Fibroblast of villous mesenchyme (primary cell): Measurements from ENCODE around the gene CMTM3. TPM values are rescaled to one million over a fixed set of nuclear protein-coding genes. Genes with fewer than 3 reads are reported as not detected.

Experiments
- DNase-seq: peaks from one replicate; pipeline ENCODE4 v3.0.0-alpha.2; 2010; ENCODE audit warnings: low read depth
- H3K4me3 ChIP-seq: 2 replicates; pipeline ENCODE4 v1.5.1; 2011; ENCODE audit warnings: low read depth, mild to moderate bottlenecking, low read length
- total RNA-seq: library from RNA; depleted of rRNA; stranded (reverse); fragments of >200 nt; gene quantifications from 2 replicates; pipeline ENCODE4 v1.2.3, GENCODE V29; 2012
- TF ChIP-seq, protein P1 (sequence below): IDR thresholded peaks from 2 replicates; pipeline ENCODE4 v1.5.1; 2012; ENCODE audit warnings: low read depth, mild to moderate bottlenecking, low read length; ENCODE audit not compliant: insufficient read depth

Gene CMTM3, protein sequence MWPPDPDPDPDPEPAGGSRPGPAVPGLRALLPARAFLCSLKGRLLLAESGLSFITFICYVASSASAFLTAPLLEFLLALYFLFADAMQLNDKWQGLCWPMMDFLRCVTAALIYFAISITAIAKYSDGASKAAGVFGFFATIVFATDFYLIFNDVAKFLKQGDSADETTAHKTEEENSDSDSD
- 22.0 and 26.7 TPM in 2 replicates for total RNA-seq

GRCh38 chr16:66604376-66605176, at the start of gene CMTM3:
CMTM3 (plus strand) TSS chr16:66604704; CDS start chr16:66604806, 102 bp downstream.
- peak within 1 kb of the TSS; percentile 72 for H3K4me3 ChIP-seq
- TF ChIP-seq, protein P1, sequence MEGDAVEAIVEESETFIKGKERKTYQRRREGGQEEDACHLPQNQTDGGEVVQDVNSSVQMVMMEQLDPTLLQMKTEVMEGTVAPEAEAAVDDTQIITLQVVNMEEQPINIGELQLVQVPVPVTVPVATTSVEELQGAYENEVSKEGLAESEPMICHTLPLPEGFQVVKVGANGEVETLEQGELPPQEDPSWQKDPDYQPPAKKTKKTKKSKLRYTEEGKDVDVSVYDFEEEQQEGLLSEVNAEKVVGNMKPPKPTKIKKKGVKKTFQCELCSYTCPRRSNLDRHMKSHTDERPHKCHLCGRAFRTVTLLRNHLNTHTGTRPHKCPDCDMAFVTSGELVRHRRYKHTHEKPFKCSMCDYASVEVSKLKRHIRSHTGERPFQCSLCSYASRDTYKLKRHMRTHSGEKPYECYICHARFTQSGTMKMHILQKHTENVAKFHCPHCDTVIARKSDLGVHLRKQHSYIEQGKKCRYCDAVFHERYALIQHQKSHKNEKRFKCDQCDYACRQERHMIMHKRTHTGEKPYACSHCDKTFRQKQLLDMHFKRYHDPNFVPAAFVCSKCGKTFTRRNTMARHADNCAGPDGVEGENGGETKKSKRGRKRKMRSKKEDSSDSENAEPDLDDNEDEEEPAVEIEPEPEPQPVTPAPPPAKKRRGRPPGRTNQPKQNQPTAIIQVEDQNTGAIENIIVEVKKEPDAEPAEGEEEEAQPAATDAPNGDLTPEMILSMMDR, result peak; percentile 42
- peak; percentile 56 for DNase-seq

GRCh38 chr16:66560107-66560506, 44.4 kb upstream of the CMTM3 start:
- TF ChIP-seq, protein P1, result no peak
- DNase-seq, result no peak
- H3K4me3 ChIP-seq, result no peak overlapping the region

- TF ChIP-seq, protein P1, result no peak
- DNase-seq, result no peak
- no peak overlapping the region for H3K4me3 ChIP-seq
Observed at GRCh38 chr16:66561381-66562080, 43.0 kb upstream of the CMTM3 start.

DNA sequence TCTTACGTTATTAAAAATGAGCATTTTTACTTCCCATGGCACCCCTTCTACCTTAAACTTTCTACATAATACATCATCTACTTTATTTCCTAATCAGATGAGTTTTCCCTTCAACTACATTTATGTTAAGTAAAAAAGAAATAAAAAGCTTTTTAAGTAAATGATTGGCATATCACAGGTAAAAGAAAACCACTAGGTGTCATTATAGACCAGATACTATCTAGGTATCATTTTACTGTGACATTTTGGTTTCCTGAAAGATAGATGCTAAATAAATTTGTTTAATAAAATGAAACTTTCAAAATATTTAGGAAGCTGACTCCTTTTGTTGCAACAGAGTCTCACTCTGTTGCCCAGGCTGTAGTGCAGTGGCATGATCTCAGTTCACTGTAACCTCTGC, 42.1 kb upstream of the CMTM3 start:
- TF ChIP-seq, protein P1, result no peak
- no peak for DNase-seq
- no peak overlapping the region for H3K4me3 ChIP-seq

DNA sequence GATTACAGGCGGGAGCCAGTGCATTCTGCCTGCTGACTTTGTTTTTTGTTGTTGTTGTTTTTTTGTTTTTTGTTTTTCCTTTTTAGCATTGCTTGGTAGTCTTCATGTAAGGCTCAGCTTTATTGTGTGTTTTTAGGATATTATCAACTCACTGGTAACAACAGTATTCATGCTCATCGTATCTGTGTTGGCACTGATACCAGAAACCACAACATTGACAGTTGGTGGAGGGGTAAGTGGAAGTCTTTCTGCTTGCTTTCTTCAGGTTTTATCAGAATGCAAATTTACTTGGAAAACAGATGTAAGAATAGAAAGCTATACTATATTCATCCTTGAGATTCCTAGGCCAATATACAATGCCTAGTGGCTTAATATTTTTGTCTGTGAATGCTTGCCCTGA, 41.5 kb upstream of the CMTM3 start:
- H3K4me3 ChIP-seq, result no peak overlapping the region
- no peak for DNase-seq
- TF ChIP-seq, protein P1, result no peak

DNA sequence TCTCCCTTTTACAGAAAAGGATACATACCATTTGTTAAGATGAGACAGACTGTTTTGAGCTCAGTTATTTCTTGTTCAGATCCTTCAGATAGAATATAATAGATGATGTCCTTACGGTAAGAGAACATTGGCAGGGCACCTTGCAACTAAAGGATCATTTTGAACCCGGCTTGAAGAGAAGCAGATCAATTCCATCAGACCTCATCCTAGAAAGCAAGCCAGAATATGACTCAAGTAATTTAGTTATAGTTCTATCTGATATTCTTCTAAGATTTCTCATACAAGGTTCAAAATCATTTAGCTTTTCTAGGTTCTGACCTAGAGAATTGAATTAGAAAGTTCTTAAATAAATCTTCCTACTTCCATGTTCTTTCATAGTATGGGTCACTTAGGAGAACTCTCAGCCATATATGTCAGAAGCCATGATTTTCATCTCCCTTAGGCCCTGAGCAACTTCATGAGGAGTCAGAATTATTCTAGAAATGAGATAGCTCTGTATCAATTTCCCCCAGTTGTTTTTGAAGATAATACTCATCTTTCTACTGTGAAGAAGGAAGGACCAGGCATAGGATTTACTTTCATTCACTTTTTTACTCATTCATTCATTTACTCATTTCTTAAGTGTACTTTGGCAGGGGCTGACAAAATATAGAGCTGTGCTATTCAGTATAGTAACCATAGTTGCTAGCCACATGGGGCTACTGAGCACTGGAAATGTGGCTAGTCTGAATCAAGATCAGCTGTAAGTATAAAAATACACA, 40.8 kb upstream of the CMTM3 start:
- no peak for DNase-seq
- no peak overlapping the region for H3K4me3 ChIP-seq
- TF ChIP-seq, protein P1, result no peak
